OCI-LY7 (cell line): ENCODE results near the gene MITD1. TPM values are rescaled to one million over a fixed set of nuclear protein-coding genes. Genes with fewer than 3 reads are reported as not detected.

ENCODE experiments used
- Bru-seq: library from RNA; stranded (reverse); fragments of 400-500 nt; gene quantifications from one replicate; lab custom pipeline; 2021; lab: Mats Ljungman, UMichigan
- BruChase-seq, 2 experiments: library from RNA; stranded (reverse); fragments of 400-500 nt; gene quantifications; one replicate each; lab custom pipeline; 2021; lab: Mats Ljungman, UMichigan
- BruUV-seq: library from RNA; stranded (reverse); fragments of 400-500 nt; replicated peaks from 2 replicates; lab custom pipeline; 2021; lab: Mats Ljungman, UMichigan
- CTCF ChIA-PET: fragments of 300-600 bp; sonication (Branson Sonifier 250); formaldehyde crosslinking; loops from one replicate; lab custom pipeline; 2022; ENCODE audit warnings: antibody characterized with exemption; ENCODE audit not compliant: unreplicated experiment; lab: Charles Lee
- POLR2A ChIA-PET: fragments of 300-600 bp; sonication (Branson Sonifier 250); formaldehyde crosslinking; loops from one replicate; lab custom pipeline; 2022; ENCODE audit warnings: antibody characterized with exemption; lab: Charles Lee
- DNase-seq: peaks from one replicate; pipeline ENCODE4 v3.0.0-alpha.2; 2015; ENCODE audit warnings: low spot score
- H2AFZ ChIP-seq: fragments of 200-600 bp; sonication (generic), shearing (Covaris generic); 2 replicates; pipeline ENCODE4 v1.6.1; 2014; ENCODE audit warnings: mild to moderate bottlenecking, antibody characterized with exemption, low read length, moderate library complexity
- H3K27ac ChIP-seq: fragments of 200-600 bp; sonication (generic); 2 replicates; pipeline ENCODE4 v1.5.1; 2014; ENCODE audit warnings: mixed run types, low read depth, mild to moderate bottlenecking, moderate library complexity, low read length, inconsistent platforms; ENCODE audit not compliant: poor library complexity, severe bottlenecking
- H3K36me3 ChIP-seq: fragments of 200-600 bp; sonication (generic); 2 replicates; pipeline ENCODE4 v1.6.1; 2014; ENCODE audit warnings: mild to moderate bottlenecking, antibody characterized with exemption, low read length, moderate library complexity, mixed read lengths; ENCODE audit not compliant: insufficient read depth
- H3K4me1 ChIP-seq: fragments of 200-600 bp; sonication (generic); 2 replicates; pipeline ENCODE4 v1.5.1; 2014; ENCODE audit warnings: mild to moderate bottlenecking, low read length; ENCODE audit not compliant: insufficient read depth, poor library complexity, severe bottlenecking
- H3K4me2 ChIP-seq: fragments of 200-600 bp; sonication (generic); 2 replicates; pipeline ENCODE4 v1.6.1; 2014; ENCODE audit warnings: mild to moderate bottlenecking, low read length
- H3K4me3 ChIP-seq: fragments of 200-600 bp; sonication (generic); 2 replicates; pipeline ENCODE4 v1.5.1; 2014; ENCODE audit warnings: mild to moderate bottlenecking, low read depth, low read length; ENCODE audit not compliant: poor library complexity, severe bottlenecking
- H3K79me2 ChIP-seq: fragments of 200-600 bp; sonication (generic); 2 replicates; pipeline ENCODE4 v1.6.1; 2016; ENCODE audit warnings: low read depth, mild to moderate bottlenecking, low read length, moderate library complexity, mixed read lengths; ENCODE audit not compliant: insufficient read depth
- H3K9me2 ChIP-seq: fragments of 200-600 bp; sonication (generic); 2 replicates; pipeline ENCODE4 v1.6.1; 2016; ENCODE audit warnings: mild to moderate bottlenecking, low read length, mixed read lengths; ENCODE audit not compliant: insufficient read depth
- H3K9me3 ChIP-seq: fragments of 200-600 bp; sonication (generic); 2 replicates; pipeline ENCODE4 v1.6.1; 2014; ENCODE audit warnings: mild to moderate bottlenecking, mixed run types, low read length, mixed read lengths
- H4K20me1 ChIP-seq: fragments of 200-600 bp; sonication (generic); 2 replicates; pipeline ENCODE4 v1.6.1; 2014; ENCODE audit warnings: mild to moderate bottlenecking, antibody characterized with exemption, low read length, moderate library complexity, mixed read lengths; ENCODE audit not compliant: insufficient read depth
- EZH2phosphoT487 ChIP-seq: fragments of 200-600 bp; sonication (generic); IDR thresholded peaks from 2 replicates; pipeline ENCODE4 v1.6.1; 2018; ENCODE audit warnings: low read depth, borderline replicate concordance, mild to moderate bottlenecking, mixed run types, antibody characterized with exemption, low read length, moderate library complexity, mixed read lengths
- intact Hi-C: fragments of 100-400 bp; cut with micrococcal nuclease; formaldehyde crosslinking; loops from one replicate; pipeline ENCODE4 v1.10.0; 2022; ENCODE audit not compliant: unreplicated experiment
- long read RNA-seq: library from polyadenylated mRNA; stranded (forward); transcript quantifications from one replicate; pipeline ENCODE4 v2.0.0, GENCODE V29; 2022
- total RNA-seq, 2 experiments: library from RNA; depleted of rRNA in 1 of 2; stranded (reverse); fragments of >200 nt in 1 of 2; shearing (Covaris generic) in 1 of 2; gene quantifications; 2 replicates each; pipeline ENCODE4 v1.2.3, GENCODE V29; 2014 to 2022
- TF ChIP-seq, protein P1 (sequence below): fragments of 200-600 bp; sonication (generic); conservative IDR thresholded peaks from 2 replicates; pipeline ENCODE4 v1.5.1; 2014; ENCODE audit warnings: mild to moderate bottlenecking, antibody characterized with exemption, low read length, moderate library complexity, mixed read lengths

The MITD1 gene
- 35.9 and 40.2 TPM in 2 replicates for total RNA-seq (2014; rRNA removed; shearing (Covaris generic))
- 34.2 and 34.6 TPM in 2 replicates for total RNA-seq (2022)
- percentile 75 among the genes with signal in this experiment for Bru-seq, nascent RNA
- percentile 86 among the genes with signal in this experiment for BruChase-seq, experiment 1, labeled RNA remaining after a 6-hour chase
- BruChase-seq, experiment 2, labeled RNA remaining after a 2-hour chase, result percentile 85 among the genes with signal in this experiment
- long read RNA-seq, transcript MITD1-202 (6 exons, 662 nt), result minor isoform, 6 of 28 reads
- long read RNA-seq, transcript MITD1-201 (7 exons, 939 nt), result major isoform, 12 of 28 reads
- long read RNA-seq, partial matches to known transcripts, result 3 of 28 reads
- long read RNA-seq, other reads (novel, unspliced or antisense), result 6 of 28 reads

DNA sequence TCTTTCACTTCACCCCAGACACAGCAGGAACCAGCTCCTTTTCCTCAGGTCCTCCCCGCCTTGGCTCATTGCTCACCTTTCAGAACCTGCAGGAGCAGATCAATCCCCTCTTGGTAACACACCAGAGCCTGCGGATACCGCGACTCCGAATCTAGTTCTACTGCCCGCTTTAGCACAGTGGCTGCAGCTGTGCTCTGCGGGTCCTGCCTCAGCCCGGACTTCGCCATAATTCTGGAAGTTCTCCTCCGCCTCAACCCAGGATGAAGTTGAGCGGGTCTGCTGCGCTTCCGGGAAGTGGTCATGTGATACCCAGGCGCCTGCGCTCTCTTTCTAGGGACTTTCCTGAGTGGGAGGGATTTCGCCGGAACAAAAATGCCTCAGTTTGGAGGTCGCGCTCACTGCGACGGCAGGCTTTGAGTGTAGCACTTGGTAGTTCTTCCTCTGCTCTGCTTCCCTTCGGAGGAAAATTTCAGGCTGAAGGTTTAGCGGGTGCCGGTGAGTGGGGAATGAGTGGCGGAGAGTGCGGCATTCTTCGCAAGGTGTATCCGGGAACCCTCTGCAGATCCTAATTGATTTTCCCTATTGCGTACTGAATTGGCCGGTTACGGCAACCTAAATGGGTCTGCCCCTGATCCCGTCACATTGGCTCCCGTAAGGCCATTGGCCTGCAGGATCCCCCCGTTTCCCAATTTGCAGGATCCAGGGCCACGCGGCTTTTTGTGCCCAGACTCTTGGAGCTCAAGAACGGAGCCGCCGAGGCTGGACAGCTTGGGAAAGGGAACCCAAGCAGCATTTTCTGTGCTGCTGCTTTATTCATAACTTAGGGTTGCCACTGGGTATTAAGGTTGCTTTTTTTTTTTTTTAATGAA is at the start of gene MITD1, which contains the start of gene MRPL30:
Gene MITD1, minus strand, starts transcription at position 304 of the 869 bp plus-strand sequence. Its CDS starts 77 bp downstream, at position 227.
Gene MRPL30, plus strand, starts transcription at position 430 of the 869 bp plus-strand sequence. CDS start 5,020 bp downstream, outside the sequence.
- H2AFZ ChIP-seq, result peak within 1 kb of the TSS; percentile 95

GRCh38 chr2:99217929-99218501 is 37.2 kb upstream of the MITD1 start:
- BruUV-seq, result no TSS peak

More for the DNA sequence above, at the start of gene MITD1, which contains the start of gene MRPL30:
- POLR2A ChIA-PET, result interaction anchor here (0.7 to 2.4 kb wide), 5 partner anchors 11 to 156 kb away, joined by 3 to 19 read pairs (median 4); partner anchors contain the start of genes C2orf15, EIF5B, LIPT1 and TSGA10
- CTCF ChIA-PET, result no interaction called here
- Histone ChIP-seq H3K79me2 (peaks cover 58% of the 10 kb centered on the region), H4K20me1 (no peaks in the 10 kb centered on the region), H3K4me3 (peak within 1 kb of the TSS; percentile 82), H3K9me2 (no peaks in the 10 kb centered on the region), H3K4me2 (peak within 1 kb of the TSS; percentile 89), H3K36me3 (peaks cover 4% of the 10 kb centered on the region; the same call in 1 of the 2 replicates), H3K4me1 (peaks cover 17% of the 10 kb centered on the region), H3K9me3 (no peaks in the 10 kb centered on the region), H3K27ac (peak within 1 kb of the TSS; percentile 32)
- TSS peak; percentile 89 for BruUV-seq
- intact Hi-C loops, result loop anchor here (1.0 to 10.0 kb wide), 5 partner anchors 26 to 1384 kb away; partner anchors contain the start of genes C2orf15, LIPT1, PDCL3 and REV1
- peak; percentile 94 for DNase-seq
- TF ChIP-seq, protein P1, sequence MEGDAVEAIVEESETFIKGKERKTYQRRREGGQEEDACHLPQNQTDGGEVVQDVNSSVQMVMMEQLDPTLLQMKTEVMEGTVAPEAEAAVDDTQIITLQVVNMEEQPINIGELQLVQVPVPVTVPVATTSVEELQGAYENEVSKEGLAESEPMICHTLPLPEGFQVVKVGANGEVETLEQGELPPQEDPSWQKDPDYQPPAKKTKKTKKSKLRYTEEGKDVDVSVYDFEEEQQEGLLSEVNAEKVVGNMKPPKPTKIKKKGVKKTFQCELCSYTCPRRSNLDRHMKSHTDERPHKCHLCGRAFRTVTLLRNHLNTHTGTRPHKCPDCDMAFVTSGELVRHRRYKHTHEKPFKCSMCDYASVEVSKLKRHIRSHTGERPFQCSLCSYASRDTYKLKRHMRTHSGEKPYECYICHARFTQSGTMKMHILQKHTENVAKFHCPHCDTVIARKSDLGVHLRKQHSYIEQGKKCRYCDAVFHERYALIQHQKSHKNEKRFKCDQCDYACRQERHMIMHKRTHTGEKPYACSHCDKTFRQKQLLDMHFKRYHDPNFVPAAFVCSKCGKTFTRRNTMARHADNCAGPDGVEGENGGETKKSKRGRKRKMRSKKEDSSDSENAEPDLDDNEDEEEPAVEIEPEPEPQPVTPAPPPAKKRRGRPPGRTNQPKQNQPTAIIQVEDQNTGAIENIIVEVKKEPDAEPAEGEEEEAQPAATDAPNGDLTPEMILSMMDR, result no peak
- TF ChIP-seq EZH2phosphoT487, result no peak

More at GRCh38 chr2:99217929-99218501, 37.2 kb upstream of the MITD1 start:
- no peaks in the 10 kb centered on the region for H3K79me2 ChIP-seq
- H3K4me1 ChIP-seq, result no peaks in the 10 kb centered on the region
- intact Hi-C loops, result no loop called here
- H3K9me3 ChIP-seq, result no peaks in the 10 kb centered on the region
- TF ChIP-seq, protein P1, result no peak
- TF ChIP-seq EZH2phosphoT487, result no peak
- no peak overlapping the region for H3K4me2 ChIP-seq
- no peak for DNase-seq
- H3K27ac ChIP-seq, result no peak overlapping the region
- ChIA-PET CTCF (no interaction called here), POLR2A (interaction anchor here (0.7 kb wide), 1 partner anchor 255 kb away, joined by 3 read pairs; no protein-coding TSS in a partner anchor)
- no peak overlapping the region for H3K4me3 ChIP-seq
- H2AFZ ChIP-seq, result no peak overlapping the region
- no peaks in the 10 kb centered on the region for H3K9me2 ChIP-seq
- no peaks in the 10 kb centered on the region for H4K20me1 ChIP-seq
- H3K36me3 ChIP-seq, result no peaks in the 10 kb centered on the region
